ENCODE measurements around the gene JARID2.

Gene JARID2

DNA sequence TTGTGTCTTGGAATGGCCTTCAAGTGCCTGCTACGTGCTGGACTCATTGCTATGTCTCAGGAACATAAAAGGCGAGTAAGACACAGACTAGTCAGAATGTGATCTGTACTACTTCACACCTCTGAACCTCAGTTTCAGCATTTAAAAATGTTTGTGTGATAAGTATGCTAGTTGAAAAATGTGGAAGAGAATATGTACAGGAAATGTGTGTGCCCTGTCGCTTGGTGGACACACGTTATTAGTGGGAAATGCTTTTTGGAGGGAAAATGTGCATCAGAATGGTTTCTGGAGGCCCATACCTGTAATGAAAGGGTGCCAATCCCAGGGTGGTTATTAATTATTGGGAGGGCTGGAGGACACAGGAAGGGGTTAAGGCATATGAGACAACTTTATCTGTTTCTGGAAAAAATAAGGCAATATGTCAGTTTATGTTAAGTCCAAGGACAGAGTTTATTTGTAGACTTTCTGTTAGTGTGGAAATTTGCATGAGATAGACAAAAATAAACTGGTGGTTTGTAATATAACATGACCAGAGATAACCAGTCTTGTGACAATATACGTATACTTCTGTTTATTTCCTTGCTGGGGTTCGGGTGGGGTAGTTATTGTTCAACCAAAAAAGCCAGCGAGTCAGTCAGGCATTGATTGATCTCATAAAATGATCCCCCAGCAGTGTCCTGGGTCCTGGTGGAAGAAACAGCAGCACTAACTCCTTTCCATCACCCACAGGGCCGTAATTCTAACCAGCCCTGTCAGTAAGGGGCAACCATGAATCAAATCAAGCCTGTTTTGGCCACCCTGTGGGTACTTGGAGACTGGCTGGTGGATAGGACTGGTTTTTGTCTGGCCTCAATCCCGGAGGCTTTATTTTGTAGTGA, 117.9 kb downstream of the JARID2 start:
- no peaks in the 10 kb centered on the region for H3K27me3 ChIP-seq (ENCODE audit: insufficient read depth, low read length)
- H3K4me3 ChIP-seq (ENCODE audit: low read length), result no peak overlapping the region
- H3K9me3 ChIP-seq (ENCODE audit: insufficient read depth, low read depth, low read length), result no peaks in the 10 kb centered on the region
- 83% methylated on average over 9 of the region's 9 CpGs for WGBS
- peaks cover 13% of the 10 kb centered on the region for H3K36me3 ChIP-seq (ENCODE audit: insufficient read depth, low read length)
- peaks cover 95% of the 10 kb centered on the region for H3K4me1 ChIP-seq (ENCODE audit: insufficient read depth, low read length)
- no peak overlapping the region for H3K27ac ChIP-seq (ENCODE audit: low read depth, low read length)
- no peak overlapping the region for H3K9ac ChIP-seq (ENCODE audit: low read depth, low read length)

- H3K9ac ChIP-seq (ENCODE audit: low read depth, low read length), result no peak overlapping the region
- H3K36me3 ChIP-seq (ENCODE audit: insufficient read depth, low read length), result peaks cover 17% of the 10 kb centered on the region
- no peak overlapping the region; the same call in 1 of the 2 replicates for H3K27ac ChIP-seq (ENCODE audit: low read depth, low read length)
- H3K4me1 ChIP-seq (ENCODE audit: insufficient read depth, low read length), result peaks cover 94% of the 10 kb centered on the region
- no peak overlapping the region for H3K4me3 ChIP-seq (ENCODE audit: low read length)
- no peaks in the 10 kb centered on the region for H3K9me3 ChIP-seq (ENCODE audit: insufficient read depth, low read depth, low read length)
- H3K27me3 ChIP-seq (ENCODE audit: insufficient read depth, low read length), result no peaks in the 10 kb centered on the region
- WGBS, result 87% methylated on average over 5 of the region's 6 CpGs
Observed at GRCh38 chr6:15364401-15365037, 118.7 kb downstream of the JARID2 start.

DNA sequence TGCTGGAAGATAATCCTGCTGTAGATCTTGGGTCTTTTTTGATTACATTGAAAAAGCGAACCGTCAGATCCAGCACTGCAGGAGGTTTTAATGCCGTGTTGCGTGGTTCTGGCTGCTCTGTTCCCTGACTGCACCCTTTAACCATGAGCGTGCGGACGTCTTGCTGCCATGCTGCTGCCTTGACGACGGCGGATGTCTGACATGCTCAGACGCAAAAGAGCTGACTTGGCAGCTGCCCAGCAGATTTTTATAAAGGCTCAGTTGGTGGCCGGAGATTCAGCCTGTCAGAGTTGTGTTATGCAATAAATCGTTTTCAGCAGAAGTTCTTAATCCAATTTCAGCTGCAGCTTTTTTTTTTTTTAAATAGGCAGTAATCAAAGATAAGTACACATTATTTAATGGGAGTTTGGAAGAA, 119.4 kb downstream of the JARID2 start:
- H3K4me3 ChIP-seq (ENCODE audit: low read length), result no peak overlapping the region
- WGBS, result 36% methylated on average over 13 of the region's 13 CpGs
- H3K9me3 ChIP-seq (ENCODE audit: insufficient read depth, low read depth, low read length), result no peaks in the 10 kb centered on the region
- H3K4me1 ChIP-seq (ENCODE audit: insufficient read depth, low read length), result peaks cover 96% of the 10 kb centered on the region
- H3K27me3 ChIP-seq (ENCODE audit: insufficient read depth, low read length), result no peaks in the 10 kb centered on the region
- peaks cover 17% of the 10 kb centered on the region for H3K36me3 ChIP-seq (ENCODE audit: insufficient read depth, low read length)
- no peak overlapping the region for H3K27ac ChIP-seq (ENCODE audit: low read depth, low read length)
- H3K9ac ChIP-seq (ENCODE audit: low read depth, low read length), result no peak overlapping the region

GRCh38 chr6:15366003-15366535, 120.2 kb downstream of the JARID2 start:
- Histone ChIP-seq H3K27ac (ENCODE audit: low read depth, low read length) (no peak overlapping the region), H3K36me3 (ENCODE audit: insufficient read depth, low read length) (peaks cover 21% of the 10 kb centered on the region), H3K9me3 (ENCODE audit: insufficient read depth, low read depth, low read length) (no peaks in the 10 kb centered on the region), H3K4me3 (ENCODE audit: low read length) (no peak overlapping the region), H3K27me3 (ENCODE audit: insufficient read depth, low read length) (no peaks in the 10 kb centered on the region), H3K9ac (ENCODE audit: low read depth, low read length) (no peak overlapping the region), H3K4me1 (ENCODE audit: insufficient read depth, low read length) (peaks cover 92% of the 10 kb centered on the region)
- WGBS, result 67% methylated on average over 3 of the region's 6 CpGs

DNA sequence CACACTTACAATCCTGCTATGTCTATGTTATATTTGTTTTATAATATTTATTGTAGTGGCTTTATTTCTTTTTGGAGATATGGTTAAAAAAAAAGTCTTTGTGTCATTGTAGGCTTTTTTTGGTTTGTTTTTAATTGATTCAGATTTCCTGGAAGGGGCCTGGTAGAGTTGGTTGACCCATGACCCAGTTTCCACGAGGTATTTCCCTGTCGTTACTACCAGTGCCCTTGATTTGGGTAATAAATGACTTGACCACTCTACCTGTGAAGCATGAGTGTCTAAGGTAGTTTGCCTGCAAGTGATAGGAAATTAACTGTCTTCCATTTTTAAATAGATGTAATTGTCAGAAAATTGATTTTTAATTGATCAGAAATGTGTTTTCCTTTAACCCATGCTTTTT, 121.0 kb downstream of the JARID2 start:
- Histone ChIP-seq H3K9me3 (ENCODE audit: insufficient read depth, low read depth, low read length) (no peaks in the 10 kb centered on the region), H3K36me3 (ENCODE audit: insufficient read depth, low read length) (peaks cover 21% of the 10 kb centered on the region), H3K27me3 (ENCODE audit: insufficient read depth, low read length) (no peaks in the 10 kb centered on the region), H3K9ac (ENCODE audit: low read depth, low read length) (no peak overlapping the region), H3K4me1 (ENCODE audit: insufficient read depth, low read length) (peaks cover 89% of the 10 kb centered on the region), H3K4me3 (ENCODE audit: low read length) (no peak overlapping the region), H3K27ac (ENCODE audit: low read depth, low read length) (no peak overlapping the region)
- 80% methylated on average over 2 of the region's 2 CpGs for WGBS

DNA sequence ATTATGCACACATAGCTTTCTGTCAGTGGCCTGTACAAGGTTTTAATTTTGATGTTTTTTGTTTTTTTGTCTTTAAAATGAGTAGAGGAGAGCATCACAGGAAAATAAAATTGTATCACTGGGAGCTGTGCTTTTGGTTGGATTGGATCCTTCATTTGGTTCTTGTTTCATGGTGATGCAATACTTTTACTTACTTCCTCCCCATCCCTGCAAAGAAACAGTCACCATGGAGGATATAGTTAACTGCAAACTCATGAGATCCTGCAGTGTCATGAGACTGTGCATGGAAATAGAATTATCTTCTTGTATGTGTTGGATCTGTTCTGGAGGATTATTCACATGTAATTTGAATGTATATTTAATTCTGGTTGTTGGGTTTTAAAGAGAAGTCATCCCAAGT, 122.3 kb downstream of the JARID2 start:
- H3K4me1 ChIP-seq (ENCODE audit: insufficient read depth, low read length), result peaks cover 81% of the 10 kb centered on the region
- H3K27me3 ChIP-seq (ENCODE audit: insufficient read depth, low read length), result no peaks in the 10 kb centered on the region
- no peak overlapping the region for H3K27ac ChIP-seq (ENCODE audit: low read depth, low read length)
- H3K9me3 ChIP-seq (ENCODE audit: insufficient read depth, low read depth, low read length), result no peaks in the 10 kb centered on the region
- H3K36me3 ChIP-seq (ENCODE audit: insufficient read depth, low read length), result peaks cover 26% of the 10 kb centered on the region
- no peak overlapping the region for H3K9ac ChIP-seq (ENCODE audit: low read depth, low read length)
- no peak overlapping the region for H3K4me3 ChIP-seq (ENCODE audit: low read length)

- Histone ChIP-seq H3K4me3 (ENCODE audit: low read length) (no peak overlapping the region), H3K27me3 (ENCODE audit: insufficient read depth, low read length) (no peaks in the 10 kb centered on the region), H3K27ac (ENCODE audit: low read depth, low read length) (no peak overlapping the region), H3K9ac (ENCODE audit: low read depth, low read length) (no peak overlapping the region), H3K9me3 (ENCODE audit: insufficient read depth, low read depth, low read length) (no peaks in the 10 kb centered on the region), H3K4me1 (ENCODE audit: insufficient read depth, low read length) (peaks cover 74% of the 10 kb centered on the region), H3K36me3 (ENCODE audit: insufficient read depth, low read length) (peaks cover 33% of the 10 kb centered on the region)
- WGBS, result 92% methylated on average over 5 of the region's 5 CpGs
Observed at GRCh38 chr6:15368873-15369272, 123.0 kb downstream of the JARID2 start.

DNA sequence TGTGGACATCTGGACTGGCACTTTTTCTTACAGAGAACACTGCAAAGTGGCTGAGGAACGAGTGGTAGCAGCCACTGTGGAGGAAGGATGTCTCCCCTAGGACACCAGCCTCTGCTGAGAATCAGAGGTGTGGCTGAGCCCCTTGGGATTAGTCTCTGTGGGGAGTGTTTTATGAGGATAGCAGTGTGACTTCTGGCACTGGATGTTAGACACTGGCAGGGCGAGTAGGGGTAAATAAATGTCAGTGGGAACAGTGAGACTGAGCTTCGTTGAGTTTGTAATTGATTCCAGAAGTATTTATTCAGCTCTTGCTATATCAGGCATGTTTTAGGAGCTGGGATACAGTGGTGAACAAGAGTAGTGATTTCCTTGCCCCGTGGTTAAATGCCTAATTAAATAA, 124.0 kb downstream of the JARID2 start:
- H3K4me3 ChIP-seq (ENCODE audit: low read length), result no peak overlapping the region
- H3K9ac ChIP-seq (ENCODE audit: low read depth, low read length), result no peak overlapping the region
- no peaks in the 10 kb centered on the region for H3K9me3 ChIP-seq (ENCODE audit: insufficient read depth, low read depth, low read length)
- H3K27me3 ChIP-seq (ENCODE audit: insufficient read depth, low read length), result no peaks in the 10 kb centered on the region
- 76% methylated on average over 4 of the region's 4 CpGs for WGBS
- no peak overlapping the region for H3K27ac ChIP-seq (ENCODE audit: low read depth, low read length)
- H3K4me1 ChIP-seq (ENCODE audit: insufficient read depth, low read length), result peaks cover 73% of the 10 kb centered on the region
- H3K36me3 ChIP-seq (ENCODE audit: insufficient read depth, low read length), result peaks cover 43% of the 10 kb centered on the region

DNA sequence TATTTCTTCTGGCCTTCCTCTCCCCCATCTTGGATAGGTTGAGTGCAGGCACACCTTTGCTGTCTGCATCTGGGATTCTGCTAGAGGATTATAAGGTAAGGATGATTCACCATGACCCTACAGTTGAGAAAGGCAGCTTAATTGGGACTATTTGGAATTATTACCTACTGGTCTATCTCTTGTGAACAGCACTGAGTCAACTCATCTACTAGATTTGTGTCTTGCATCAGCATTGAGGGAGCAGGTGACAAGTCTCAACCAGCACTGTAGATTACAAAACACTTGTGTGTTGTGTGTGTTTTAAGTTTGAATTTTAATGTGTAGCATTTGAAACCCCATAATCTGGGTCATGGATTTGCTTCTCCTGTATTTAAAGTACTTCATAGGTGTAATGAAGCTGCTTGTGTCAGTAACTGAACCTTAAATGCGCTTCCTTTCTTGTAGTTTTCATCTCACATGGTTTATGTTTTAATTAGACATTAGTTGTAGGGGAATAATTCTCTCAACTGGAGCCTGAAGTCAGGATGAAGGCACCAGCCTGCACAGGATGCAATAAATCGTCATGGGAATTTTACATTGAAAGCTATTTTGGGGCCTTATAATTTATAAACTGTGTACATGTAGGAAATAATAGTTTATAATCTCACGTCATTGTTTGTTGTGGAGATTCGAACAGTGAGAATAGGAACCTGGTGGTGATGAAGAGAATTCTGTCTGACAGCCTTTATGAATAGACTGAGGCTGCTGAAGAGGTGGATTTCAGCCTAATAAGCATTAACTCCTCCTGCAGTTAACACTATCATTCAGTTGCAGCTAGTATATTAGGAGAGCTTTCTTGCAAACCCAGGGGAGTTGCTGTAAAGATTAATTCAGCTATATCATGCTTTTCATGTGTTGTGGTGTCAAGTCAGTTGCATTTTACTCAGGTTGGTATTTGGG, 125.1 kb downstream of the JARID2 start:
- Histone ChIP-seq H3K9ac (ENCODE audit: low read depth, low read length) (no peak overlapping the region), H3K27me3 (ENCODE audit: insufficient read depth, low read length) (no peaks in the 10 kb centered on the region), H3K4me3 (ENCODE audit: low read length) (no peak overlapping the region), H3K27ac (ENCODE audit: low read depth, low read length) (no peak overlapping the region), H3K4me1 (ENCODE audit: insufficient read depth, low read length) (peaks cover 68% of the 10 kb centered on the region), H3K36me3 (ENCODE audit: insufficient read depth, low read length) (peaks cover 54% of the 10 kb centered on the region), H3K9me3 (ENCODE audit: insufficient read depth, low read depth, low read length) (no peaks in the 10 kb centered on the region)
- WGBS, result 92% methylated on average over 4 of the region's 4 CpGs

DNA sequence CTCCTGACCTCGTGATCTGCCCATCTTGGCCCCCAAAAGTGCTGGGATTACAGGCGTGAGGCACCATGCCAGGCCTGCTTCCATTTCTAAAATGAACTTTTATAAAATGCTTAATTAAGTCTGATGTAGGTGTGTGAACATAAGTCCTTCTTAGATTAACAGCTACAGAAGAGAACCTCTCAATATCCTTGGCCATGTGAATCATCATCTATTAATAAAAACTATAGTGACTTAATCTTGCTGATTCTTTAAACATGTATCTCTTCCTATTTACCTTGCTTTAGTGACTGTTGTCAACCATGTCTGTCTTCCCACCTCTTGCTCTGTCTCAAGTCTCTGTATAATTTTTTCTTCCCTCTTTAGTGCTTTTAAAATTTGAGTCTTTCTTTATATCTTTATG, 127.1 kb downstream of the JARID2 start:
- no peak overlapping the region; the same call in 1 of the 2 replicates for H3K9ac ChIP-seq (ENCODE audit: low read depth, low read length)
- 89% methylated on average over 2 of the region's 2 CpGs for WGBS
- peaks cover 56% of the 10 kb centered on the region for H3K36me3 ChIP-seq (ENCODE audit: insufficient read depth, low read length)
- H3K4me1 ChIP-seq (ENCODE audit: insufficient read depth, low read length), result peaks cover 50% of the 10 kb centered on the region
- H3K27me3 ChIP-seq (ENCODE audit: insufficient read depth, low read length), result no peaks in the 10 kb centered on the region
- H3K9me3 ChIP-seq (ENCODE audit: insufficient read depth, low read depth, low read length), result no peaks in the 10 kb centered on the region
- no peak overlapping the region for H3K27ac ChIP-seq (ENCODE audit: low read depth, low read length)
- H3K4me3 ChIP-seq (ENCODE audit: low read length), result no peak overlapping the region

Measured in HUES64 (cell line).